B cell (primary cell): ENCODE data around the gene EEFSEC. TPM values are rescaled to one million over a fixed set of nuclear protein-coding genes. Genes with fewer than 3 reads are reported as not detected.

Source experiments
- ATAC-seq: fragments of 200-7000 bp; cut with Tn5 transposase; one replicate; pipeline ENCODE4 v1.10.0; 2021; ENCODE audit warnings: low read depth, mild to moderate bottlenecking, moderate number of reproducible peaks, moderate library complexity
- CTCF ChIA-PET: fragments of 350-600 bp; sonication (Branson Sonifier 250); formaldehyde crosslinking; loops from one replicate; lab custom pipeline; 2021; ENCODE audit warnings: antibody characterized with exemption, inconsistent platforms; lab: Charles Lee
- POLR2A ChIA-PET: fragments of 350-600 bp; sonication (Branson Sonifier 250); formaldehyde crosslinking; loops from one replicate; lab custom pipeline; 2021; ENCODE audit warnings: antibody characterized with exemption; lab: Charles Lee
- DNase-seq: peaks from one replicate; pipeline ENCODE4 v3.0.0; 2013
- H2AFZ ChIP-seq: 2 replicates; pipeline ENCODE4 v1.6.1; 2012; ENCODE audit warnings: mild to moderate bottlenecking, low read depth, low read length; ENCODE audit not compliant: insufficient read depth, poor library complexity, severe bottlenecking
- H3K27ac ChIP-seq, 2 donors: 1 replicate in 1 of 2; 2 replicates in 1 of 2; pipeline ENCODE4 v1.5.1; 2012 to 2013; ENCODE audit warnings: low read length in 2 of 2, mild to moderate bottlenecking in 2 of 2, moderate library complexity in 1 of 2
- H3K27me3 ChIP-seq, 4 experiments: fragments of 200-600 bp in 1 of 4; sonication (generic) in 1 of 4; replicated peaks in 1 of 4; 1 replicate in 2 of 4; 2 replicates in 2 of 4; pipeline versions ENCODE4 v1.6.1 to v1.7.0; 2013 to 2016; ENCODE audit warnings: low read length in 3 of 4, mild to moderate bottlenecking in 2 of 4, mixed read lengths in 1 of 4, moderate library complexity in 1 of 4; ENCODE audit not compliant: insufficient read depth in 4 of 4, control insufficient read depth in 3 of 4; ENCODE audit errors: control extremely low read depth in 1 of 4
- H3K36me3 ChIP-seq, 2 experiments: replicated peaks in 1 of 2; 1 replicate in 1 of 2; 2 replicates in 1 of 2; pipeline versions ENCODE4 v1.6.1 to v1.7.1; 2013; ENCODE audit warnings: low read length in 1 of 2; ENCODE audit not compliant: insufficient read depth in 2 of 2, control insufficient read depth in 1 of 2; ENCODE audit errors: control extremely low read depth in 1 of 2, extremely low read depth in 1 of 2
- H3K4me1 ChIP-seq, 2 donors: fragments of 200-600 bp in 1 of 2; sonication (generic) in 1 of 2; 1 replicate in 1 of 2; 2 replicates in 1 of 2; pipeline versions ENCODE4 v1.5.1 to v1.6.1; 2013 to 2017; ENCODE audit warnings: low read length in 2 of 2; ENCODE audit not compliant: control insufficient read depth in 2 of 2, insufficient read depth in 2 of 2
- H3K4me2 ChIP-seq: replicated peaks from 2 replicates; pipeline ENCODE3; 2012; ENCODE audit warnings: mild to moderate bottlenecking, low read depth, low read length; ENCODE audit not compliant: poor library complexity, severe bottlenecking
- H3K4me3 ChIP-seq, 5 experiments: fragments of 200-600 bp in 1 of 5; sonication (generic) in 1 of 5; 1 replicate in 3 of 5; 2 replicates in 2 of 5; pipeline versions ENCODE4 v1.5.1 to v1.7.0; 2011 to 2016; ENCODE audit warnings: low read length in 4 of 5, mild to moderate bottlenecking in 4 of 5, low read depth in 2 of 5, control low read depth in 1 of 5, moderate library complexity in 1 of 5; ENCODE audit not compliant: insufficient read depth in 1 of 5; ENCODE audit errors: control extremely low read depth in 1 of 5, extremely low read depth in 1 of 5
- H3K79me2 ChIP-seq: fragments of 200-600 bp; sonication (generic); one replicate; pipeline ENCODE4 v1.6.0; 2016; ENCODE audit warnings: low read length; ENCODE audit not compliant: control insufficient read depth, insufficient read depth
- H3K9ac ChIP-seq: fragments of 200-600 bp; sonication (generic); 2 replicates; pipeline ENCODE4 v1.6.1; 2017; ENCODE audit warnings: mild to moderate bottlenecking, low read length, moderate library complexity
- H3K9me3 ChIP-seq, 3 donors: one replicate each; pipeline versions ENCODE4 v1.6.1 to v1.7.1; 2013; ENCODE audit warnings: low read length in 2 of 3; ENCODE audit not compliant: control insufficient read depth in 2 of 3, insufficient read depth in 1 of 3; ENCODE audit errors: control extremely low read depth in 1 of 3
- H4K20me1 ChIP-seq: 2 replicates; pipeline ENCODE4 v1.6.0; 2012; ENCODE audit warnings: mild to moderate bottlenecking, low read length; ENCODE audit not compliant: insufficient read depth, control insufficient read depth, poor library complexity, severe bottlenecking
- H3K27ac Mint-ChIP-seq: one replicate; pipeline ENCODE4 v1.8.0; 2021; ENCODE audit warnings: mixed read lengths
- H3K27me3 Mint-ChIP-seq: one replicate; pipeline ENCODE4 v1.8.0; 2021; ENCODE audit warnings: mixed read lengths
- H3K4me1 Mint-ChIP-seq: one replicate; pipeline ENCODE4 v1.8.0; 2021; ENCODE audit warnings: mixed read lengths
- H3K4me3 Mint-ChIP-seq: one replicate; pipeline ENCODE4 v1.8.0; 2021; ENCODE audit warnings: mixed read lengths
- H3K9me3 Mint-ChIP-seq: one replicate; pipeline ENCODE4 v1.8.0; 2022; ENCODE audit warnings: mixed read lengths; ENCODE audit not compliant: insufficient read depth
- CTCF ChIP-seq: fragments of 200-600 bp; IDR thresholded peaks from one replicate; pipeline ENCODE4 v1.8.0; 2022; ENCODE audit warnings: antibody characterized with exemption, mild to moderate bottlenecking
- EZH2 ChIP-seq: IDR thresholded peaks from 2 replicates; pipeline ENCODE4 v1.6.1; 2012; ENCODE audit warnings: borderline replicate concordance, low read depth, mild to moderate bottlenecking, moderate library complexity, low read length; ENCODE audit not compliant: insufficient read depth, poor library complexity, severe bottlenecking
- WGBS: methylation state at CpG from one replicate; pipeline ENCODE4 v1.1.5; 2013; ENCODE audit warnings: missing lambda C conversion rate; ENCODE audit not compliant: insufficient coverage; 5-methylcytosine and 5-hydroxymethylcytosine counted together
- intact Hi-C: fragments of 100-400 bp; cut with micrococcal nuclease; formaldehyde crosslinking; loops from one replicate; pipeline ENCODE4 v1.10.0; 2022
- polyA plus RNA-seq: library from polyadenylated mRNA; depleted of rRNA; stranded (reverse); fragments of >200 nt; gene quantifications from 2 replicates; pipeline ENCODE4 v1.2.3, GENCODE V29; 2012
- total RNA-seq, 2 donors: library from RNA; stranded (reverse); fragments of 120-200 nt in 1 of 2; gene quantifications; 1 replicate in 1 of 2; 2 replicates in 1 of 2; pipeline versions ENCODE4 v1.2.3 to v1.2.4, GENCODE V29; 2013 to 2022

EEFSEC gene
- total and polyA plus RNA-seq, 2 donors (not counting 1 experiment from before 2014, with no cell fraction given): 17.9 to 18.4 TPM

DNA sequence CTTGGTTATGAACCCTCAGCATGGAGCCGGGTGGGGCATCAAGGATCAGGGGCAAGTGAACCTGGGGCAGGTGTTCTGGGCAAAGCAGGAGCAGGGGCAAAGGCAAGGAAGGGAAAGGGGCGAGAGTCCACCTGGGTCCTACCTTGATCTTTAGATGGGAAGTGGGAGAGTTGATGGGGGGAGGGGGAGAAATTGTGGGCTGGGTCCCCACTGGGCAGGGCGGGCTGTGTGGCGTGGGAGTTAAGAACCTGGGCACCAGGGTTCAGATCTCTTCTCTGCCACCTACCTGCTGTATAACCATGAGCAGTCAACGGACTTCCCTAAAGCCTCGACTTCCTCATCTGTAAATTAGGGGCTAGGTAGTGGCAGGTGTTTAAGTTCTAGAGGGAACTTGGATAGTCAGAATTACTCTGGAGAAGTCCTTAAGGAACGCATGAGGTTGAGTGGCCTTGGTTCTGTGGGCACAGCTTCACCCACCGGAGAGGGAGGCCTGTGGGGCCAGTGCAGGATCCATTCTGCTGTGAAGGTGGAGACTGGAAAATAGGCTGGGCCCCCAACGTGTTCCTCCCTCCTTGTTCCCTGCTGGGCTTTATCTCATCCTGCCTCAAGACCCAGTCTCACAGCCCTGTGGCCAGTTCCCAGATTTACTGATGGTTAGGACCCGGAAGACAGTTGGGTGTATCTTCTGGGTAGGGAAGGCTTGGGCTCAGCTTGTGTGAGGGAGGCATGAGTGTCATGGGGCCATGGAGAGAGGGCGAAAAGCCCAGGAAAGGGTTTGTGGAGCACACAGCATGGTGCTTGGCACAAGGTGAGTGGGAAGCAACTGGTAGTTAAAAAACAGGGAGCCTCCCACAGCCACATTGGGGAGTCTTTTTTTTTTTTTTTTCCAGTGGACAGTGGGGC lies 90.6 kb downstream of the EEFSEC start:
- no peak overlapping the region for H3K9ac ChIP-seq
- no peak overlapping the region for H2AFZ ChIP-seq
- H3K27me3 Mint-ChIP-seq: no peaks in the 10 kb centered on the region
- H3K27me3 ChIP-seq: no peaks in the 10 kb centered on the region
- no peaks in the 10 kb centered on the region for H3K9me3 ChIP-seq
- no peak overlapping the region for H3K4me3 ChIP-seq
- H3K36me3 ChIP-seq: peaks cover 3 to 17% of the 10 kb centered on the region in 2 experiments
- H3K79me2 ChIP-seq: peaks cover 4% of the 10 kb centered on the region
- TF ChIP-seq EZH2 (no peak), CTCF (no peak)
- H3K9me3 Mint-ChIP-seq: no peaks in the 10 kb centered on the region
- no peaks in the 10 kb centered on the region for H3K4me1 ChIP-seq
- ChIA-PET CTCF (no interaction called here), POLR2A (no interaction called here)
- intact Hi-C loops: no loop called here
- no peak overlapping the region for H3K4me3 Mint-ChIP-seq
- 83% methylated on average over 6 of the region's 11 CpGs for WGBS
- peak overlapping the region; percentile 15 for H3K27ac Mint-ChIP-seq
- H3K4me1 Mint-ChIP-seq: peaks cover 3% of the 10 kb centered on the region
- no peak overlapping the region for H3K27ac ChIP-seq
- DNase-seq (no peak), ATAC-seq (no peak)
- H3K4me2 ChIP-seq: no peak overlapping the region
- H4K20me1 ChIP-seq: peaks cover 14% of the 10 kb centered on the region

DNA sequence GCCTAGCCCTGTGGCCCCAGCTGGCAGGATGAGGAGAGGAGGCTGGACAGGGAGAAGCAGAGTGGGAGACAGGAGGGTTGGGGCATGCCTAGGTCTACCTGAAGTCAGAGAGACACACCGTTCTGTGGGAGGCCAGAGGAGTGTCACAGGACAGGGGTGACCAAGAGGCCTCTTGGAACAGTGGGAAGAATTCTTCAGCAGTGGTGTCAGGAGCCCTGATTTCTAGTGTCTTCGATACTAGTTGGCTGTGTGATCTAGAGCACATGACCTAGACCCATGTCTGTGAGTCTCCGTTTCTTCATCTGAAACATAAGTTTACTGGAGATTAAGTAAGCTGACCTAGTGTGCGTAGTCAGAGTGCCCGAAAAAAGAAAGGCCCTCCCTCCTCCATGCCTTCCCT lies 92.2 kb downstream of the EEFSEC start:
- Histone ChIP-seq H3K79me2 (no peaks in the 10 kb centered on the region), H3K4me2 (no peak overlapping the region), H3K27ac (no peak overlapping the region), H2AFZ (no peak overlapping the region), H3K4me3 (no peak overlapping the region), H3K36me3 (peaks cover 3 to 20% of the 10 kb centered on the region in 2 experiments), H4K20me1 (no peaks in the 10 kb centered on the region), H3K9me3 (peaks cover 0 to 3% (median under 1%) of the 10 kb centered on the region in 3 donors), H3K4me1 (no peaks in the 10 kb centered on the region), H3K9ac (no peak overlapping the region), H3K27me3 (no peaks in the 10 kb centered on the region)
- ATAC-seq: no peak
- H3K27ac Mint-ChIP-seq: no peak overlapping the region
- TF ChIP-seq CTCF (no peak), EZH2 (no peak)
- H3K27me3 Mint-ChIP-seq: no peaks in the 10 kb centered on the region
- H3K4me1 Mint-ChIP-seq: no peaks in the 10 kb centered on the region
- no peaks in the 10 kb centered on the region for H3K9me3 Mint-ChIP-seq
- ChIA-PET POLR2A (no interaction called here), CTCF (no interaction called here)
- DNase-seq: no peak
- 80% methylated on average over 5 of the region's 5 CpGs for WGBS
- no peak overlapping the region for H3K4me3 Mint-ChIP-seq
- intact Hi-C loops: no loop called here
